Coronary artery (tissue), 2 donors: Measurements from ENCODE around the gene KANK2.
A peak's percentile ranks its signal among the peaks of the same experiment; 100 is the strongest.
"Not testable (repeated sequence)": the region's sequence is repeated elsewhere in the genome, so short reads cannot be mapped to it uniquely, and the experiment has no call there.

Experiments
- DNase-seq: peaks from one replicate; pipeline ENCODE4 v3.0.0-alpha.2; 2017; ENCODE audit warnings: low spot score
- H3K27ac ChIP-seq, 2 donors: fragments of 200-600 bp; sonication (generic); one replicate each; pipeline ENCODE4 v1.5.1; 2016 to 2019
- H3K4me3 ChIP-seq: fragments of 200-600 bp; sonication (generic); 2 replicates; pipeline ENCODE4 v1.5.1; 2016; ENCODE audit warnings: mild to moderate bottlenecking, moderate library complexity
- TF ChIP-seq, protein P1 (sequence below): fragments of 200-600 bp; sonication (generic); IDR thresholded peaks from one replicate; pipeline ENCODE4 v1.5.1; 2019; ENCODE audit warnings: antibody characterized with exemption

KANK2 gene

DNA sequence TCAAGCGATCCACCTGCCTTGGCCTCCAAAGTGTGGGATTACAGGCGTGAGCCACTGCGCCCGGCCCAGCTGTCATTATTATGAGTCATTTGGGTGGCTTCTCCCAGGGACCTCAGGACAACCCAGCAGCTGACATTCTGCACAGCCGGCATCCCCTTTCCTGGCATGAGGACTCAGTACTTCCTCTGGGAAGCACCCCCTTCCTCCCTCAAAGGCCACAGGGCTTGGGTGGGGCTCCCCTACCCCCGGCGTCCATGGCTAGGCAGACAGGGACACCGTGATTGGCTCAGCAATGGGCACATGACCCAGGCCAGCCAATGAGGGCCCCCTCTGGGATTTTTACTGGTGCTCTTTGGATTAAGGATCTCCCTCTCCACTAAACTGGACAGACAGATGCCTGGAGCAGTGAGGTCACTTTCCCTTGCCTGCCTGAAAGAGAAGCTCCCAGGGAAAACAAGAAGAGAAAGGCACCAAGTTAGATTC is 6.0 kb downstream of the KANK2 start:
- Histone ChIP-seq H3K4me3 (peak overlapping the region; percentile 99), H3K27ac (peak overlapping the region; percentile 75 to 90)
- TF ChIP-seq, protein P1, sequence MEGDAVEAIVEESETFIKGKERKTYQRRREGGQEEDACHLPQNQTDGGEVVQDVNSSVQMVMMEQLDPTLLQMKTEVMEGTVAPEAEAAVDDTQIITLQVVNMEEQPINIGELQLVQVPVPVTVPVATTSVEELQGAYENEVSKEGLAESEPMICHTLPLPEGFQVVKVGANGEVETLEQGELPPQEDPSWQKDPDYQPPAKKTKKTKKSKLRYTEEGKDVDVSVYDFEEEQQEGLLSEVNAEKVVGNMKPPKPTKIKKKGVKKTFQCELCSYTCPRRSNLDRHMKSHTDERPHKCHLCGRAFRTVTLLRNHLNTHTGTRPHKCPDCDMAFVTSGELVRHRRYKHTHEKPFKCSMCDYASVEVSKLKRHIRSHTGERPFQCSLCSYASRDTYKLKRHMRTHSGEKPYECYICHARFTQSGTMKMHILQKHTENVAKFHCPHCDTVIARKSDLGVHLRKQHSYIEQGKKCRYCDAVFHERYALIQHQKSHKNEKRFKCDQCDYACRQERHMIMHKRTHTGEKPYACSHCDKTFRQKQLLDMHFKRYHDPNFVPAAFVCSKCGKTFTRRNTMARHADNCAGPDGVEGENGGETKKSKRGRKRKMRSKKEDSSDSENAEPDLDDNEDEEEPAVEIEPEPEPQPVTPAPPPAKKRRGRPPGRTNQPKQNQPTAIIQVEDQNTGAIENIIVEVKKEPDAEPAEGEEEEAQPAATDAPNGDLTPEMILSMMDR, result no peak
- peak; percentile 88 for DNase-seq

DNA sequence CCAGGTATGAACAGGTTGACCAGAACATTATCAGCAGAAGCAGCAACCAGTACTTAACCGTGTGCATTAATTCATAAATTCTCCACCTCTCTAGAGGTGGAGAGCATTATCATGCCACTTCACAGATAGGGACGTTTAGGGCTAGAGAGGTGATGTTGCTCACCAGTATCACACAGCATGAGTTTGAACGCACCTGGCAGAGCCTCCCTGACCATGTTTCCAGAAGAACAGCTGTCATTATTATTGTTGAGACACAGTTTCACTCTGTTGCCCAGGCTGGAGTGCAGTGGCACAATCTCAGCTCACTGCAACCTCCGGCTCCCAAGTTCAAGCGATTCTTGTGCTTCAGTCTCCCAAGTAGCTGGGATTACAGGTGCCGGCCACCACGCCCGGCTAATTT is 6.8 kb downstream of the KANK2 start:
- DNase-seq, result no peak
- TF ChIP-seq, protein P1, result no peak
- peak overlapping the region; percentile 75 to 90 for H3K27ac ChIP-seq
- peak overlapping the region; percentile 99 for H3K4me3 ChIP-seq

DNA sequence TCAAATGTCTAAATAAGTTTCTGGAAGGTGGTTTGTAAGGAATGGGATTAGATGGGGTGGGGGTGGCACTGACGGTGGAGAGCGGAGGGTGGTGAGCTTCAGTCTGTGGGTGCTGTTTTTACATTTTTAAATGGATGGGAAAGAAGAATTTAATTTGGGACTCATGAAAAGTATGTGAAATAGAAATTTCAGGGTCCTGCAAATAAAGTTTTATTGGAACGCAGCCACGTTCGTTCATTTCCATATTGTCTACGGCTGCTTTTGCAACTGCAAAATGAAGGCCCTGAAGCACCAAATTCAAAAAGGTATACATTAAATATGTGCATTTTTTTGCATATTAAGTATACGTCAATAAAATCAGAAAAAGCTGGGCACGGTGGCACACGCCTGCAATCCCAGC is 9.9 kb downstream of the KANK2 start:
- no peak overlapping the region for H3K4me3 ChIP-seq
- TF ChIP-seq, protein P1, result no peak
- peak overlapping the region; percentile 75 to 91 for H3K27ac ChIP-seq

DNA sequence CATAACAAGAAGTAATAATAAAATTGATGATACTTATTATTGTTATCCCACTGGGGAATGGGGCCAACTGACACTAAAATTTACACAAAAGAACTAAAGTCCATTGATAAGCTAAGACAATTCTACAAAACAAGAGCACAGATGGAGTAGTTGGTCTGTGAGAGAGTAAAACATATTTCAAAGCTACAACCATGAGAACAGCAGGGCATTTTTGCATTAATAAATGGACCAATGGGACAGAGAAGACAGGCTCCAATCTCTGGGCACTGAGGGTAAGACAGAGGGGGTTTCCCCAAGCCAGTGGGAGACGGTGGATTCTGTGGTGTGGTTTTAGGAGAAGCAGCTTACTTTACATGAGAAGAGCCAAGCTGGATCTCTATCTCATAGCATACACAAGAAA is 14.4 kb downstream of the KANK2 start:
- DNase-seq, result no peak
- Histone ChIP-seq H3K4me3 (no peak overlapping the region), H3K27ac (peak overlapping the region in 1 of 2 donors; percentile 15)
- TF ChIP-seq, protein P1, result no peak

More for the DNA sequence above, 9.9 kb downstream of the KANK2 start:
- DNase-seq, result no peak

DNA sequence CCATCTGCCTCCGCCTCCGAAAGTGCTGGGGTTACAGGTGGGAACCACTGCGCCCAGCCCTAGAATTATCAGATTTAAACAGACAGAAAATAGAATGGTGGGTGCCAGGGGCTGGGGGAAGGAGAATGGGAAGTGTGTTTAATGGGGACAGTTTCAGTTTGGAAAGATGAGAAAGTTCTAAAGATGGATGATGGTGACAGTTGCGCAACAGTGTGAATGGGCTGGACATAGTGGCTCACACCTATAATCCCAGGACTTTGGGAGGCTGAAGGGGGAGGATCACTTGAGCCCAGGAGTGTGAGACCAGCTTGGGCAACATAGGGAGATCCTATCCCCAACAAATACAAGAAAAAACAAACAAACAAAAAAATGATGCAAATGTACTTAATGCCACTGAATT is 15.9 kb downstream of the KANK2 start:
- no peak for DNase-seq
- Histone ChIP-seq H3K4me3 (no peak overlapping the region), H3K27ac (peak overlapping the region; percentile 79 to 85)
- TF ChIP-seq, protein P1, result no peak

DNA sequence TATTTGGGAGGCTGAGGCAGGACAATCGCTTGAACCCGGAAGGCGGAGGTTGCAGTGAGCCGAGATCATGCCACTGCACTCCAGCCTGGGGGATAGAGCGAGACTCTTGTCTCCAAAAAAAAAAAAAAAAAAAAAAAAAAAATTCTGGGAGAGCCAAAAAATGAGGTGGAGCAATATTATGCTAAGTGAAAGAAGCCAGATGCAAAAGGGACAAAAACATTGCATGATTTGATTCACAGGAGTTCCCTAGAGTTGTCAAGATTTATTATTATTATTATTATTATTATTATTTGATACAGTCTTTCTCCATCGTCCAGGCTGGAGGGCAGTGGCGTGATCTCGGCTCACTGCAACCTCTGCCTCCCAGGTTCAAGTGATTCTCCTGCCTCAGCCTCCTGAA is 16.4 kb downstream of the KANK2 start:
- Histone ChIP-seq H3K4me3 (peak overlapping the region; percentile 35), H3K27ac (peak overlapping the region; percentile 79 to 85)
- DNase-seq, result not testable (repeated sequence)

DNA sequence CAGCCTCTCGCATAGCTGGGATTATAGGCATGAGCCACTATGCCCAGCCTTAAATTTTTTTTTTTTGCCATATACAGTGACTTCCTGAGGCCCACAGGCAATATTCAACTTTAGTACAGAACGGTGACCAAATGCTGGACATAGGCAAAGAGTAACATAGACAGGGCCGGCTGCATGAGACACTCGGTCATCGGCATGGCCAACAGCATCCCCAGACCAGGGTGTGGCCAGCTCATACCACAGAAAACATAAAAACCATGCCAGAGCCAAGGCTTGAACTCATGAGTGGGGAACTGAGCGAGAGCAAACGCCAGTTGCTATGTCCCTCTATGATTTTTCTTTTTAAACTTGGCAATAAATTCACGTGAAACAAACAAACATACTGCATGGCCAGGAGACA is 17.0 kb downstream of the KANK2 start:
- Histone ChIP-seq H3K4me3 (peak overlapping the region; percentile 35), H3K27ac (peak overlapping the region; percentile 79)
- TF ChIP-seq, protein P1, result no peak
- no peak for DNase-seq
